ENCODE results near the gene TPRG1L. TPM values are rescaled to one million over a fixed set of nuclear protein-coding genes. Genes with fewer than 3 reads are reported as not detected.
A peak's percentile ranks its signal among the peaks of the same experiment; 100 is the strongest.

The TPRG1L gene
- total RNA-seq, 1 experiment from 2014 or later: 14.4 TPM

DNA sequence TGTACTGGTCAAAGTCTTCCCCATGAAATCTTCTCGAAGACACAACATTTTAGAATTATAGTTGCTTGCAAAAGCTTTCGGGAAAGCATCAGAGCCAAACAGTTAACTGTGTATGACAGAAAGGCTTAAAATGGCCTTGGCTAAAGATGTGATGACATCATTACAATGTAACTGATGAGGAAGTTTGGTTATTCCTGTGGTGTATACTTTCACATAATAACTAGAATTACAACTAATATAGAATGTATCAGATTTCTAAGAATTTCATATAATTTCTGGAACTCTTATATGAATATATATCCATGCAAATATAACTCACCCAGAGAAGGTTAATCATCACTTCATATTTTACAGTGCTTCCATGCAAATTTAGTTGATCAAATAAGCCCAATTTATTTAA lies 35.9 kb downstream of the TPRG1L start:
- peak overlapping the region; percentile 20 for H3K4me2 ChIP-seq (ENCODE audit: low read depth, low read length, poor library complexity, severe bottlenecking)
- no peaks in the 10 kb centered on the region for H3K9me3 ChIP-seq (ENCODE audit: low read length)
- H4K20me1 ChIP-seq (ENCODE audit: insufficient read depth, low read depth, low read length): no peaks in the 10 kb centered on the region
- no peaks in the 10 kb centered on the region for H3K27me3 ChIP-seq (ENCODE audit: low read length)
- no peak overlapping the region for H3K4me3 ChIP-seq (ENCODE audit: low read length)
- no peaks in the 10 kb centered on the region for H3K9me2 ChIP-seq (replicated peaks; ENCODE audit: insufficient read depth, low read length)
- no peak overlapping the region for H3K9ac ChIP-seq (ENCODE audit: low read length)
- H2AFZ ChIP-seq (ENCODE audit: low read length): no peak overlapping the region
- H3K79me2 ChIP-seq (ENCODE audit: low read length): no peaks in the 10 kb centered on the region
- no peaks in the 10 kb centered on the region for H3K36me3 ChIP-seq (ENCODE audit: insufficient read depth, low read length)
- H3K27ac ChIP-seq (ENCODE audit: low read length): no peak overlapping the region
- no peak for DNase-seq
- H3K4me1 ChIP-seq (ENCODE audit: low read length): peaks cover 38% of the 10 kb centered on the region

DNA sequence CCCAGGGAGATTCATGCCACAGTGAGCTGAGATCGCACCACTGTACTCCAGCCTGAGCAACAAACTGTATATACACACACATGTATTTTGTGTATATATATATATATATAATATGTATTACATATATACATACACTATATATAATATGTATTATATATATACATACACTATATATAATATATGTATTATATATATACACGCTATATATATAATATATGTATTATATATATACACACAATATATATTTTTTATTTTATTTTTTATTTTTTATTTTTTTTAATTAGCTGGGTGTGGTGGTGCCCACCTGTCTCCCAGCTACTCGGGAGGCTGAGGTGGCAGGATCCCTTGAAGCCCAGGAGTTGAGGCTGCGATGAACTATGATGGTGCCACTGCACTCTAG lies 36.8 kb downstream of the TPRG1L start:
- H3K27me3 ChIP-seq (ENCODE audit: low read length): no peaks in the 10 kb centered on the region
- no peak for DNase-seq
- no peak overlapping the region for H3K27ac ChIP-seq (ENCODE audit: low read length)
- no peaks in the 10 kb centered on the region for H3K9me3 ChIP-seq (ENCODE audit: low read length)
- H3K9me2 ChIP-seq (replicated peaks; ENCODE audit: insufficient read depth, low read length): no peaks in the 10 kb centered on the region
- H3K4me2 ChIP-seq (ENCODE audit: low read depth, low read length, poor library complexity, severe bottlenecking): no peak overlapping the region
- no peak overlapping the region for H3K9ac ChIP-seq (ENCODE audit: low read length)
- H4K20me1 ChIP-seq (ENCODE audit: insufficient read depth, low read depth, low read length): no peaks in the 10 kb centered on the region
- H2AFZ ChIP-seq (ENCODE audit: low read length): no peak overlapping the region
- H3K4me3 ChIP-seq (ENCODE audit: low read length): no peak overlapping the region
- H3K36me3 ChIP-seq (ENCODE audit: insufficient read depth, low read length): no peaks in the 10 kb centered on the region
- no peaks in the 10 kb centered on the region for H3K79me2 ChIP-seq (ENCODE audit: low read length)
- peaks cover 38% of the 10 kb centered on the region for H3K4me1 ChIP-seq (ENCODE audit: low read length)

DNA sequence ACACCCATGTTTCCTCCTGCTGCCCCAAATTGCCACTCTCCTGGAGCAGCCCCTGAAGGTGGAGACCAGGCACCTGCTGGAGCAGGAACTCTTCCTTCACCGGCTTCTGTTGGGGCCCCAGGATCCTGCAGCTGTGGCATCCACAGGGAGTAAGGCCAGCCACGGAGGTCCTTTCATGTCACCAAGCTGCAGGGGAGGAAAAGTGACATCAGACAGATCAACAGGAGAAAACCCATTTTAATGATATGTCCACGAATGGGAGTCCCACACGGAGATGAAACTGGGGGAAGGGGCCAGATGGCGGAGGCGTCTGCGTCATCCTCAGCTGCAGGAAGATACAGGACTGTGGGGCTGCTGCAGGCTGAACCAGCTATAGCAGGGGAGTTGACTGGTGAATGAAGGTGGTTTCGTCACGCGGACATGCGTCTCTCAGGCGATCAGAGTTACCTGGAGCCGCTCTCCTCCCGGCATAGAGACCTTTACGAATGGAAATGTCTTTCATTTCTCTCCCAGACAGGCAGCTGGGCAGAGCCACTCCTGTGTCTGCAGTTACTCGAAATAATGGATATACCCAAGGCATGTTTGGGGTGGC lies 37.4 kb downstream of the TPRG1L start:
- Histone ChIP-seq H3K27ac (ENCODE audit: low read length) (no peak overlapping the region), H3K4me2 (ENCODE audit: low read depth, low read length, poor library complexity, severe bottlenecking) (no peak overlapping the region), H3K9me3 (ENCODE audit: low read length) (no peaks in the 10 kb centered on the region), H3K9ac (ENCODE audit: low read length) (no peak overlapping the region), H3K79me2 (ENCODE audit: low read length) (no peaks in the 10 kb centered on the region), H2AFZ (ENCODE audit: low read length) (no peak overlapping the region), H3K9me2 (replicated peaks; ENCODE audit: insufficient read depth, low read length) (no peaks in the 10 kb centered on the region), H4K20me1 (ENCODE audit: insufficient read depth, low read depth, low read length) (no peaks in the 10 kb centered on the region), H3K4me3 (ENCODE audit: low read length) (no peak overlapping the region), H3K27me3 (ENCODE audit: low read length) (no peaks in the 10 kb centered on the region), H3K4me1 (ENCODE audit: low read length) (peaks cover 44% of the 10 kb centered on the region), H3K36me3 (ENCODE audit: insufficient read depth, low read length) (no peaks in the 10 kb centered on the region)
- DNase-seq: no peak

DNA sequence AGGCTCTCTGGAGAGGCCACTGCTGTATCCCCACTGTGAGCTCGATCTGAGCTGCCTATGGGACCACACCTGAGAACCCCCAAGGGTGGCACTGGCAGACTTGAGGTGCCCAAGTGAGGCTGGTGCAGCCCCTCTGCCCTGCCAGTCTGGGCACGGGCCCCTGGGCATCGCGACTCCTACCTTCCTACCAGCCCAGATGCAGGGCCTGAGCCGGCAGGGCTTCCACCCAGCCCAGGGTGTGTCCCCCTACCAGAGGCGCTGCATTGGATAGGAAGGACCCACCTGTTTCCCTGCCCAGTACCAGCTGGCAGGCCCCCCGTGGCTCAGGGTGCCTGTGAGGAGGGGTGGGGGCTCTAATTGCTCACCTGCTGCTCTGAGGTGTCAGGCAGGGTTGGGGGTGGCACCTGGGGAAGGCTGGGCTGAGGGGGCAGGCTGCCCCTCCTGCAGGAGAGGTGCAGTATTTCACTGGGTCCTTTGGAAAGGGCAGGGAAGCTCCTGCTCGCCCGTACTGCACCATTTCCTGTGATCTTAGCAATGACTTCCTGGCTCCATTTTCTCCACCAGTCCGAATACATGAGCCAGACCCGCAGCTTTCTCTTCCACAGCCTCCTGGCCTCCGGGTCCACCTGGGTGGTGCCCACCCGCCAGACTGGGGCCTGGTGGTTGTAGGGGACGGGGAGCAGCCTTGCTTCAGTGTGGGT lies 39.3 kb downstream of the TPRG1L start:
- Histone ChIP-seq H2AFZ (ENCODE audit: low read length) (peak overlapping the region; percentile 49; the same call in 1 of the 2 replicates), H3K9me3 (ENCODE audit: low read length) (no peaks in the 10 kb centered on the region), H3K79me2 (ENCODE audit: low read length) (no peaks in the 10 kb centered on the region), H3K4me3 (ENCODE audit: low read length) (peak overlapping the region; percentile 10; the same call in 1 of the 2 replicates), H3K4me2 (ENCODE audit: low read depth, low read length, poor library complexity, severe bottlenecking) (peak overlapping the region; percentile 57), H3K27me3 (ENCODE audit: low read length) (no peaks in the 10 kb centered on the region), H3K27ac (ENCODE audit: low read length) (peak overlapping the region; percentile 87), H3K36me3 (ENCODE audit: insufficient read depth, low read length) (no peaks in the 10 kb centered on the region), H3K9ac (ENCODE audit: low read length) (peak overlapping the region; percentile 40), H3K9me2 (replicated peaks; ENCODE audit: insufficient read depth, low read length) (no peaks in the 10 kb centered on the region), H4K20me1 (ENCODE audit: insufficient read depth, low read depth, low read length) (no peaks in the 10 kb centered on the region), H3K4me1 (ENCODE audit: low read length) (peaks cover 52% of the 10 kb centered on the region)
- DNase-seq: no peak

DNA sequence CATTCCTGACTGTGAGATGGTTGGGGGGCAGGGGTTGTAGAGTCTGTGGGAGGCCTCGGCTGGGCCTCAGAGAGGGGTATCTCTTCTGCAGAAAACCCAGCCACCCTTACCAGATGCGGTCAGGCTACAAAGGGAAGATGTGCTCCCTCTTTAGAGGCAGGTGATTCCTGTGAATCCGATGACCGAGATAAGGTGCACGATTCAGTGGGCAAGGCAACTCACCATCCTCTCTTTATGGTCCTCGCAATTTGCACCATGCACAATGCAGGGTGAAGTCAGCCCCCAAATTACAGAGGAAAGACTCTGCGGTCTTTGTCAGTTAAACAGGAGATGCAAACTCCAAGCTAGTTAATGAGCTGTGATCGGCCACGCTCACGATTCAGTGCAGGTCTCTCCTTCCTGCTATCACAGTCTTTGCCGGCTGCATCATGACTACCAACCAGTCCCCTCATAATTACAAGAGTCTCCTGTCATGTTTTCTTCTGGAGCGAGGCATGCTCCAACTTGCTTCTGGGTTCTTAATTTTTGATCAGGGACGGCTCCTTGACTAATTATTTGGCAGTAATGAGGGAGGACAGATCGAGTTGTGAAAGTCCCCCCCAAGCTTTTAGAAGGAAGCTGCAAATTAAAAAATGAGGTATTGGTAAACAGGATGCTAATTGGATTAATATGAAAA lies 40.0 kb downstream of the TPRG1L start:
- Histone ChIP-seq H3K9me2 (replicated peaks; ENCODE audit: insufficient read depth, low read length) (no peaks in the 10 kb centered on the region), H3K4me2 (ENCODE audit: low read depth, low read length, poor library complexity, severe bottlenecking) (peak overlapping the region; percentile 57), H3K4me1 (ENCODE audit: low read length) (peaks cover 52% of the 10 kb centered on the region), H3K9me3 (ENCODE audit: low read length) (no peaks in the 10 kb centered on the region), H3K27me3 (ENCODE audit: low read length) (no peaks in the 10 kb centered on the region), H3K4me3 (ENCODE audit: low read length) (peak overlapping the region; percentile 10; the same call in 1 of the 2 replicates), H3K79me2 (ENCODE audit: low read length) (no peaks in the 10 kb centered on the region), H3K36me3 (ENCODE audit: insufficient read depth, low read length) (no peaks in the 10 kb centered on the region), H2AFZ (ENCODE audit: low read length) (peak overlapping the region; percentile 49), H3K27ac (ENCODE audit: low read length) (peak overlapping the region; percentile 87), H3K9ac (ENCODE audit: low read length) (peak overlapping the region; percentile 40), H4K20me1 (ENCODE audit: insufficient read depth, low read depth, low read length) (no peaks in the 10 kb centered on the region)
- peak; percentile 78 for DNase-seq

DNA sequence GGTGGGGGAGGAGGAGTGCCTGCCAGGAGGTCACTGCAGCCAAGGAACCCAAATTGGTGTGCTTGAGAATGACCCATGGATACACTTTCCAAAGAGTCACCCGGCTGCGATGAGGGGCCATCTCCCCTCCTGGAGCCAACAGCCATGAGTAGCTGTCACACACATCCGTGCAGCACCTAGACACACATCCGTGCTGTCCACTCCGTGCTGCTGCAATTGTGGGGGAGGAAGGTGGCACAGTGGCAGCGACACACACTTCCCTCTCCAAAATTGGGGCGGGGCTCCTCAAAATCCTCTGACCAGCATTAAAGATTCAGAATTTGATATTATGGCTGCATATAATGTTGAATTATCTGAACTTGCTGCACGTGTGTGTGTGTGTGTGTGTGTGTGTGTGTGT lies 43.3 kb downstream of the TPRG1L start:
- Histone ChIP-seq H3K27ac (ENCODE audit: low read length) (no peak overlapping the region), H3K27me3 (ENCODE audit: low read length) (no peaks in the 10 kb centered on the region), H3K36me3 (ENCODE audit: insufficient read depth, low read length) (no peaks in the 10 kb centered on the region), H3K79me2 (ENCODE audit: low read length) (no peaks in the 10 kb centered on the region), H3K4me2 (ENCODE audit: low read depth, low read length, poor library complexity, severe bottlenecking) (no peak overlapping the region), H3K9ac (ENCODE audit: low read length) (no peak overlapping the region), H3K9me3 (ENCODE audit: low read length) (no peaks in the 10 kb centered on the region), H4K20me1 (ENCODE audit: insufficient read depth, low read depth, low read length) (no peaks in the 10 kb centered on the region), H2AFZ (ENCODE audit: low read length) (no peak overlapping the region), H3K4me1 (ENCODE audit: low read length) (peaks cover 49% of the 10 kb centered on the region), H3K9me2 (replicated peaks; ENCODE audit: insufficient read depth, low read length) (no peaks in the 10 kb centered on the region), H3K4me3 (ENCODE audit: low read length) (no peak overlapping the region)
- no peak for DNase-seq

DNA sequence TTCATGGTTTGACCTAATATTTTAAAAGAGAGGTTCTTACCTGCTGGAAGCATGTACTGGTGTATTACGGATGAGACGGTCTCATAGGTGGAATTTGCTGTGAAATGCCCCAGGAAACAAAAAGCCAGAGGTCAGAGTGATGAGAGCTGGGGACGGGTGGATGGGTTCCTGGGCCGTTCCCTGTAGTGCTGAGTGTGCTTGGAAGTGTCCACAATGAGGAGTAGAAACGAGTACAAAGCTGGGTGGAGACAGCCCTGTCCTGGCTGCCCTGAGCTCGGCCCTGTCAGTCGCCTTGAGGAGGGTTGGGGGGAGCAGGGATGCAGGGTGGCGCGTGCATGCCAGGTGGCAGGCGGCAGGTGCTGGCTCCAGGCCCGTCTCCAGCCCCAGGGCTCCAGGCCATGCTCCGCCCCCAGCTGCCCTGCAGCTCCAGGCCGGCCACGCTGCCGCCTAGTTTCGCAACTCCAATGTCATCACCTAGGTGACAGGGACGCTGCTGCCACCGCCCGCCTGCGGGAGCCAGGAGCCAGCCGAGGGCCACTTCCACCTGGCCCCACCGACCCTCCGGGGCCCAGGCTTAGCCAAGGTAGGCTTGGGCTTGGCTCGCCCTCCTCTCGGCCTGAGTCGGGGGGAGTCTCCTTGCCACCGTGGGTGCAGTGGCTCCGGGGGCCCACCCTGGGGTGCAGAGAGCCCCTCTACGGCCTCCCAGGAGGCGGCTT lies 43.9 kb downstream of the TPRG1L start:
- Histone ChIP-seq H4K20me1 (ENCODE audit: insufficient read depth, low read depth, low read length) (no peaks in the 10 kb centered on the region), H3K9ac (ENCODE audit: low read length) (no peak overlapping the region), H3K79me2 (ENCODE audit: low read length) (no peaks in the 10 kb centered on the region), H3K4me2 (ENCODE audit: low read depth, low read length, poor library complexity, severe bottlenecking) (no peak overlapping the region), H3K27me3 (ENCODE audit: low read length) (no peaks in the 10 kb centered on the region), H3K9me3 (ENCODE audit: low read length) (no peaks in the 10 kb centered on the region), H3K4me1 (ENCODE audit: low read length) (peaks cover 51% of the 10 kb centered on the region), H3K9me2 (replicated peaks; ENCODE audit: insufficient read depth, low read length) (no peaks in the 10 kb centered on the region), H3K27ac (ENCODE audit: low read length) (no peak overlapping the region), H3K4me3 (ENCODE audit: low read length) (no peak overlapping the region), H2AFZ (ENCODE audit: low read length) (no peak overlapping the region), H3K36me3 (ENCODE audit: insufficient read depth, low read length) (no peaks in the 10 kb centered on the region)
- DNase-seq: no peak

DNA sequence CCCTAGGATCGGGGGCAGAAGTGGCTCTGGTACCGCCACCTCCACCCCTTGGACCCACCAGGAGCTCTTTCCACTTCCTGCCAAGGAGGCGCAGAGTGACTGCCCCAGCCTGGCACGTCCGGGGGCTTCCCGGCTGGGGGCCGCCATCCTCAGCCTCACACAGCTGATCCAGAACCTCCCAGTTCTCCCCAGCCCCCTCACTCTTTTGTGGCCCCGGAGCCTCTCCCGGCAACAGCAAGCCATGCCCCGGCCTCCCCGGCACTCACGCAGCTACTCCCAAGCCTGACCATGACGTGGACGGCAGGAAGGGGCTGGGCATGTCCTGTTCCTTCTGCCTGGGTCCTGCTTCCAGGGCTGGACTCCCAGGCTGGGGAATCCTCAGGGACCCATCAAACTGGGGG lies 44.6 kb downstream of the TPRG1L start:
- no peaks in the 10 kb centered on the region for H3K27me3 ChIP-seq (ENCODE audit: low read length)
- no peak overlapping the region for H3K4me3 ChIP-seq (ENCODE audit: low read length)
- no peaks in the 10 kb centered on the region for H3K9me2 ChIP-seq (replicated peaks; ENCODE audit: insufficient read depth, low read length)
- H3K36me3 ChIP-seq (ENCODE audit: insufficient read depth, low read length): no peaks in the 10 kb centered on the region
- H4K20me1 ChIP-seq (ENCODE audit: insufficient read depth, low read depth, low read length): no peaks in the 10 kb centered on the region
- no peak overlapping the region for H3K9ac ChIP-seq (ENCODE audit: low read length)
- no peaks in the 10 kb centered on the region for H3K79me2 ChIP-seq (ENCODE audit: low read length)
- H3K4me2 ChIP-seq (ENCODE audit: low read depth, low read length, poor library complexity, severe bottlenecking): no peak overlapping the region
- H3K9me3 ChIP-seq (ENCODE audit: low read length): no peaks in the 10 kb centered on the region
- DNase-seq: no peak
- H3K27ac ChIP-seq (ENCODE audit: low read length): no peak overlapping the region
- peaks cover 44% of the 10 kb centered on the region for H3K4me1 ChIP-seq (ENCODE audit: low read length)
- no peak overlapping the region for H2AFZ ChIP-seq (ENCODE audit: low read length)
